Kidney (tissue), 14 donors: ENCODE measurements around the gene NLRP14. TPM values are rescaled to one million over a fixed set of nuclear protein-coding genes. Genes with fewer than 3 reads are reported as not detected.

Source experiments
- DNase-seq, 5 donors: peaks; one replicate each; pipeline ENCODE4 v3.0.0-alpha.2; 2013 to 2020
- FAIRE-seq: peaks from 2 replicates; lab custom pipeline; 2012; peaks lifted over from hg19 to GRCh38; lab: Jason Lieb, UNC
- H3K27ac ChIP-seq, 2 donors: one replicate each; pipeline ENCODE4 v1.7.0; 2013; ENCODE audit warnings: low read depth in 2 of 2, low read length in 2 of 2, inconsistent platforms in 1 of 2
- H3K27me3 ChIP-seq: one replicate; pipeline ENCODE4 v1.7.1; 2013; ENCODE audit warnings: low read length, inconsistent platforms; ENCODE audit not compliant: control insufficient read depth, insufficient read depth
- H3K36me3 ChIP-seq, 3 donors: one replicate each; pipeline versions ENCODE4 v1.7.0 to v1.7.1; 2013; ENCODE audit warnings: low read length in 3 of 3, control low read depth in 1 of 3, inconsistent platforms in 1 of 3; ENCODE audit not compliant: insufficient read depth in 3 of 3, control insufficient read depth in 2 of 3
- H3K4me1 ChIP-seq, 3 donors: one replicate each; pipeline versions ENCODE4 v1.7.0 to v1.7.1; 2013; ENCODE audit warnings: low read length in 3 of 3, inconsistent platforms in 1 of 3, low read depth in 1 of 3; ENCODE audit not compliant: control insufficient read depth in 2 of 3, insufficient read depth in 2 of 3
- H3K4me3 ChIP-seq, 3 donors: one replicate each; pipeline versions ENCODE4 v1.7.0 to v1.8.1; 2013; ENCODE audit warnings: low read length in 3 of 3, control low read depth in 1 of 3, inconsistent platforms in 1 of 3
- H3K9ac ChIP-seq, 3 donors: one replicate each; pipeline versions ENCODE4 v1.7.0 to v1.7.1; 2013; ENCODE audit warnings: low read length in 3 of 3, control low read depth in 1 of 3, inconsistent platforms in 1 of 3
- H3K9me3 ChIP-seq, 3 donors: one replicate each; pipeline versions ENCODE4 v1.7.0 to v1.7.1; 2013; ENCODE audit warnings: low read length in 3 of 3, control low read depth in 1 of 3, inconsistent platforms in 1 of 3; ENCODE audit not compliant: control insufficient read depth in 2 of 3, insufficient read depth in 1 of 3
- CTCF ChIP-seq: IDR thresholded peaks from 3 replicates; pipeline ENCODE4 v1.5.1; 2012; ENCODE audit warnings: mild to moderate bottlenecking, moderate library complexity, borderline replicate concordance; ENCODE audit not compliant: insufficient read depth; ENCODE audit errors: extremely low read depth
- intact Hi-C: fragments of 100-400 bp; cut with DNase I; formaldehyde crosslinking; loops from one replicate; pipeline ENCODE4 v1.11.1; 2022
- polyA plus RNA-seq: library from polyadenylated mRNA; stranded (reverse); fragments of 350-450 nt; fragmentation: Illumina TruSeq; extraction: RNeasy Lipid Tissue Mini Kit (QIAGEN cat#74804); gene quantifications from one replicate; pipeline ENCODE4 v1.2.3, GENCODE V29; 2014; ENCODE audit warnings: low read depth, low replicate concordance; ENCODE audit not compliant: insufficient read depth
- total RNA-seq: library from RNA; stranded (reverse); fragmentation: NEBNext Ultra II Directional; extraction: Animal tissue kit (Norgen Biotek cat#: 25700); gene quantifications from one replicate; pipeline ENCODE4 v1.2.1, GENCODE V29; 2021
- donor health status: control.
- donor health status: control.
- donor health status: control.
- donor health status: control.
- donor health status: control.
- donor health status: DM: yes; HTN: yes; CAD: no.
- donor health status: Normal renal cell carcinoma (clear cell type).

The NLRP14 gene
- total and polyA plus RNA-seq, 2 donors from 2014 or later: 0.28 to 0.47 TPM

- Histone ChIP-seq H3K4me3 (no peak overlapping the region), H3K27me3 (no peaks in the 10 kb centered on the region), H3K9ac (no peak overlapping the region), H3K36me3 (no peaks in the 10 kb centered on the region), H3K4me1 (no peaks in the 10 kb centered on the region), H3K27ac (no peak overlapping the region), H3K9me3 (no peaks in the 10 kb centered on the region)
- FAIRE-seq (no peak), DNase-seq (peak in 1 of 5 donors; percentile 73)
- no peak for TF ChIP-seq CTCF
- intact Hi-C loops: loop anchor here (10.0 kb wide), 1 partner anchor 605 kb away; no protein-coding TSS in a partner anchor
Observed at GRCh38 chr11:7089328-7090251, 69.3 kb downstream of the NLRP14 start.

- intact Hi-C loops: loop anchor here (10.0 kb wide), 1 partner anchor 596 kb away; no protein-coding TSS in a partner anchor
Observed at GRCh38 chr11:7098235-7098832, 78.1 kb downstream of the NLRP14 start.

GRCh38 chr11:7115780-7116179, 95.5 kb downstream of the NLRP14 start:
- H3K27me3 ChIP-seq: no peaks in the 10 kb centered on the region
- no peak for FAIRE-seq
- intact Hi-C loops: no loop called here
- H3K4me3 ChIP-seq: no peak overlapping the region
- no peak overlapping the region for H3K27ac ChIP-seq
- no peaks in the 10 kb centered on the region for H3K36me3 ChIP-seq
- no peak overlapping the region for H3K9ac ChIP-seq
- H3K4me1 ChIP-seq: no peaks in the 10 kb centered on the region
- H3K9me3 ChIP-seq: no peaks in the 10 kb centered on the region
- TF ChIP-seq CTCF: no peak
- no peak for DNase-seq

More at GRCh38 chr11:7098235-7098832, 78.1 kb downstream of the NLRP14 start:
- peak in 2 of 5 donors; percentile 68 to 70 for DNase-seq
- no peaks in the 10 kb centered on the region for H3K4me1 ChIP-seq
- no peak overlapping the region for H3K27ac ChIP-seq
- TF ChIP-seq CTCF: peak; percentile 52
- H3K9ac ChIP-seq: no peak overlapping the region
- H3K4me3 ChIP-seq: no peak overlapping the region
- no peaks in the 10 kb centered on the region for H3K9me3 ChIP-seq
- H3K36me3 ChIP-seq: no peaks in the 10 kb centered on the region
- FAIRE-seq: peak; percentile 19
- no peaks in the 10 kb centered on the region for H3K27me3 ChIP-seq
